Fibroblast of mammary gland (primary cell): Measurements from ENCODE around the gene SOX12.

Experiments used
- DNase-seq: peaks from one replicate; pipeline ENCODE4 v3.0.0-alpha.2; 2010; ENCODE audit warnings: low read depth
- H3K4me3 ChIP-seq: 2 replicates; pipeline ENCODE4 v1.5.1; 2011; ENCODE audit warnings: low read depth, mild to moderate bottlenecking, low read length, moderate library complexity; ENCODE audit not compliant: control insufficient read depth
- TF ChIP-seq, protein P1 (sequence below): conservative IDR thresholded peaks from 2 replicates; pipeline ENCODE4 v1.5.1; 2011; ENCODE audit warnings: low read depth, low read length, inconsistent platforms; ENCODE audit not compliant: control insufficient read depth, insufficient read depth

The SOX12 gene

DNA sequence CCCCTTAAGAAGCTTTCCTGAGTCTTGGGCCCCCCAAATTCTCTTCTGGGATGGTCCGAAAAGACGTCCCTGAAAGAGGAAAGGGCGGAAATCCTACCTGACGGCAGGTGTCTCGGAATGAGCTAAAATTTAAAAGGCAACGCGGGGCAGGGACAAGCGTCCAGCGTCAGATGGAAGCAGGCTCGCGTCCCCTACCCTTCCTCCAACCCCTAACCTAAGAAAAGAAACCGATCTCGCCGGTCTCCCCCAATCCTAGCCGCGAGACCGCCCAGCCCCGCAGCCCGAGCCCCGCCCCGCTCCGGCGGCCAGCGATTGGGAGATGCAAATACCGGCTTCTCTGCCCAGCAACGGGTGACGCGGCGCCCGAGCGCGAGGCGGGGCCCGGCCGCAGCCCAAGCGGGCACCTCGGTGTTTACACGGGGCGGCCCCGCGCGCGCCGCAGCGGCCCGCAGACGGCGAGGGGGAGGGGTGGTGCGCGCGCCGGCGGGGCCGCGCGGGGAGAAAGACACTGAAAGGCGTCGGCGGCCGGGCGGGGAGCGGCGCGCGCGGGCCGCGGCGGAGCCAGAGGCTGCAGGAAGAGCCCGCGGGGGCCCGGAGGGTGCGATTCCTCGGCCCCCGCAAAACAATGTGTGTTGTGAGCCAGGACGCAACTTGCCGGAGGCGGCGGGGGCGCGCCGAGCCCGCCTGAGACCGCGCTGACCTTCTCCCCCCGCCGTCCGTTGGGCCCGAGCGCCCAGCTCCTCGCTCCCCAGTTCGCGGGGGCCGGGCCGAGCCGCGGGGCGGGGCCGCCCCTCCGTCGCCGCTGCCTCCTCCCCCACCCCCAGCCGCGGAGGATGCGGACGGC is at the start of gene SOX12:
TSS of gene SOX12 (plus strand) at position 508 of the 844 bp plus-strand sequence. CDS start 373 bp downstream, outside the sequence.
- TF ChIP-seq, protein P1, sequence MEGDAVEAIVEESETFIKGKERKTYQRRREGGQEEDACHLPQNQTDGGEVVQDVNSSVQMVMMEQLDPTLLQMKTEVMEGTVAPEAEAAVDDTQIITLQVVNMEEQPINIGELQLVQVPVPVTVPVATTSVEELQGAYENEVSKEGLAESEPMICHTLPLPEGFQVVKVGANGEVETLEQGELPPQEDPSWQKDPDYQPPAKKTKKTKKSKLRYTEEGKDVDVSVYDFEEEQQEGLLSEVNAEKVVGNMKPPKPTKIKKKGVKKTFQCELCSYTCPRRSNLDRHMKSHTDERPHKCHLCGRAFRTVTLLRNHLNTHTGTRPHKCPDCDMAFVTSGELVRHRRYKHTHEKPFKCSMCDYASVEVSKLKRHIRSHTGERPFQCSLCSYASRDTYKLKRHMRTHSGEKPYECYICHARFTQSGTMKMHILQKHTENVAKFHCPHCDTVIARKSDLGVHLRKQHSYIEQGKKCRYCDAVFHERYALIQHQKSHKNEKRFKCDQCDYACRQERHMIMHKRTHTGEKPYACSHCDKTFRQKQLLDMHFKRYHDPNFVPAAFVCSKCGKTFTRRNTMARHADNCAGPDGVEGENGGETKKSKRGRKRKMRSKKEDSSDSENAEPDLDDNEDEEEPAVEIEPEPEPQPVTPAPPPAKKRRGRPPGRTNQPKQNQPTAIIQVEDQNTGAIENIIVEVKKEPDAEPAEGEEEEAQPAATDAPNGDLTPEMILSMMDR = no peak
- peak; percentile 84 for DNase-seq
- H3K4me3 ChIP-seq = peak within 1 kb of the TSS; percentile 79

DNA sequence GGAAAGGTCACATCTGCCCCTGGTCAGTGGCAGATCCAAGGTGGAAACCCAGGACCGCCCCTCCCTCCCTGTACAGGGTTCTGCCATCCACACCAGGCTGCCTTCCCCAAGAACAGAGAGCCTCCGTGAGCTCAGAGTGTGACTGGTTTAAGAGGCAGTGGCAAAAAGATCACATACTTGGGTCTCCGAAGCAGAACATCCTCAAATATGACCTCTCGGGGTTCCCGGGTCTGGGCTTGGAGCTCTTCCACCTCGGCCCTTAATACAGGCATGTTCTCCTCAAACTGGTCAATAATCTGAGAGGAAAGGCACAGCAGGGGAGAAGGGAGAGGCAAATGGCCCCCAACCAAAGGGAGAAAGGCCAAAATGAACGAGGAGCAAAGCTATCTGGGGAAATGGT is 49.6 kb upstream of the SOX12 start:
- DNase-seq = no peak
- H3K4me3 ChIP-seq = no peak overlapping the region
- TF ChIP-seq, protein P1 = no peak

DNA sequence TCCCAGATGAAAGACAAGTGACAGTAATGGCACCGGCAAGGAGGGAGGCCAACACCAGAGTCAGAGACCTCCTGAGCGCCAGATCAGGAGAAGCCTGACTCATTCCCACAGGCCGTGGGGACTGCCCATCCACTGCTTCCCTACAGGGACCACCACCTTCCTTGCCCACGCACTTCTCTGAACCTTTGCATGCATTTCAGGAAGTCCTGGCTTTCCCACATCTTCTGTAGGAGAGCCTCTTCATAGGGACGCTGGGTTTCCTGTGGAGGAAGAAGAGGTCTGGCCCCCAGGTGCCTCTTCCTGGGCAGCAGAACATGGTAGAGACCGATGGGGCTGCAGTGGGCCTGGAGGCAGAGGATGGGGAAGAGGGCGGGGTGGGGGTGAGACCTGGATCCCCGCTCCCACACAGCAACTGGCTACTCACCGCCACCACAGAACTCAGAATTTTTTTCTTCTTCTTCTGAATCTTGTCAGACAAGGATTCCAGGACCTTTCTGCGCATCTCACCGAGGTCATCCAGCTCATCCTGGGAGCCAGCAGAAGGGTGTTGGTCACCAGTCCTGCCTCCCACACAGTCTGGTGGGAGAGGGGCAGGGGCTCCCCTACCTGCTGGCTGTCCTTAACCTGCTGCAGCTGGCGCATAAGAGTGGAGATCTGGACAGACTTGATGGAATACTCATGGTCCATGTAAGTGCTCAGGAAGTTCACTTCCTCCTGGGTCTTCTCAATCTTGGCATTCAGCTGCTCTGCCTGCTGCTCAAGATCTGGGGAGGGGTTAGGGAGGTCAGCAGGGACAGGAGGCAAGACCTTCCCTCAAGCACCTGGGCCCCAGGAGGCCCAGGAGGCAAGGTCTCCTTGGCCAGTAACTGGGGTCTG is 48.5 kb upstream of the SOX12 start:
- DNase-seq = no peak
- TF ChIP-seq, protein P1 = no peak

DNA sequence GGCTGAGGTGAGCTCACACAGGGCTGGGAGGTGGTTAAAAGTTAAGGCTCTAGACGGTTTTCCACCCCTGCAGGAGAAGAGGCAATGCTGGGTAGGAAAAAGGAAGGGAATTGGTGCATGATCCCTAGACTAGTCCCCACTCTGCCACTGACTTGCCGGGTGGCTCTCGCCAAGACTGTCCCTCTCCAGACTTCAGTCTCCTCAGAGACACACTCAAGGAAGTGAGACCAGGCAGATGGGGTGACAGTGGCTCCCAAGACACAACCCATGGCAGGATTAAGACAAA is 47.9 kb upstream of the SOX12 start:
- TF ChIP-seq, protein P1 = no peak
- no peak for DNase-seq
- H3K4me3 ChIP-seq = no peak overlapping the region

More for the DNA sequence above, 48.5 kb upstream of the SOX12 start:
- H3K4me3 ChIP-seq = no peak overlapping the region

DNA sequence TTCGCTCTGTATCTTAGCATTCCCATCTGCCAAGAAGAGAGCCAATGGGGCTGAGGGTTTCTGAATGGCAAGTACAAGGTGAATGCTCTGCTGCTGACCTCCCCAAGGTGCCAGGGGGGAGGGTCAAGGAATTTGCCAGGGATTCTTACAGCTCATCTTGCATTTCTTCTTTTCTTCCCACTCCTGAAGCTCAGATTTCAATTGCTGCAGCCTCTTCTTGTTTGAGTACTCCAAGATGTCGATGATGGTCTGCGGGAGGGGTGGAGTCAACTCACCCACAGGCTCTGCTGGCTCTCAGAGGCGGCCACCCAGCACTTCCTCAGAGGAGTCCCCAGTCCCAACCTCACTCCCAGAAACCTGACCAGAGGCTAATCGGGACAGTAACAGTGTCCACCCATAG is 47.2 kb upstream of the SOX12 start:
- no peak for DNase-seq
- TF ChIP-seq, protein P1 = no peak
- H3K4me3 ChIP-seq = no peak overlapping the region

DNA sequence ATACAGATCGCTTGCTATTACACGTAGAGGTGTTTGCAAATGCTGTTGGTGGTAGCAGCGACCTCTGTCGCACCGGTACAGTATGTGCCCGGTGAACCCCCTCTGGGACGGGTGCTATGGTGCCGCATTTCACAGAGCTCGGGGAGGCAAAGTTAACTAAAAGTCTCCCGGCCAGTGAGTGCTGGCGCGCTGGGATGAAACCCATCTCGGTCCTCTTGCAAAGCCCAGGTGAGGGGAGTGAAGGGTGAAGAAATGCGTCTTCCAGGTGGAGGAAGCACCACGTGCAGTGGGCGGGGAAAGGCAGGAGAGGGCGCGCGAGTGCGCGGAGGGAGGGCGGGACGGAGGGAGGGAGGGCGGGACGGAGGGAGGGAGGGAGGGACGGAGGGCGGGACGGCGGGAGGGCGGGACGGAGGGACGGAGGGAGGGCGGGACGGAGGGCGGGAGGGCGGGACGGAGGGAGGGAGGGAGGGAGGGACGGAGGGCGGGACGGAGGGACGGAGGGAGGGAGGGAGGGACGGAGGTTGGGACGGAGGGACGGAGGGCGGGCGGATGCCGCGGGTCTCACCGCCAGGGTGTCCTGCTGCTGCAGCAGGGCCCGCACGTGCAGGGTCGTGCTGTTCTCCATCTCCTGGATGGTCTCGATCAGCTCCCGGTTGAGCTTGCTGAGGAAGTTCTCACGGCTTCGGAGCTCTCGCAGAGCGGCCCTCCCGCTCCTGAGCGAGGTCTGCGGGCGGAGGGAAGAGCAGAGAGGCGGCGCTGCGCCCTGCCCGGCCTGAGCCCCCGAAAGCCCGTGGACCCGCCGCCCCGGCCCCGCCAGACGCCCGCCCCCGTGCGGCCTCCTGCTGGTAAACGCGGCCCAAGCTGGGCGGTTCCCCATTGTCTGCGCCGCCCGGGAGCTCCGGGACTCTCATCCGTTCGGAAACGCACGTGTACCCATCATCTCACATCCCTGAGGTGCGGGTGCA is 46.5 kb upstream of the SOX12 start:
- TF ChIP-seq, protein P1 = no peak
- no peak overlapping the region for H3K4me3 ChIP-seq
- DNase-seq = no peak
